ENCODE results near the gene CTSL. TPM values are rescaled to one million over a fixed set of nuclear protein-coding genes. Genes with fewer than 3 reads are reported as not detected.
"Not testable (repeated sequence)": the region's sequence is repeated elsewhere in the genome, so short reads cannot be mapped to it uniquely, and the experiment has no call there.

Gene CTSL
- total RNA-seq, 1 donor from 2014 or later = 35.0 TPM

DNA sequence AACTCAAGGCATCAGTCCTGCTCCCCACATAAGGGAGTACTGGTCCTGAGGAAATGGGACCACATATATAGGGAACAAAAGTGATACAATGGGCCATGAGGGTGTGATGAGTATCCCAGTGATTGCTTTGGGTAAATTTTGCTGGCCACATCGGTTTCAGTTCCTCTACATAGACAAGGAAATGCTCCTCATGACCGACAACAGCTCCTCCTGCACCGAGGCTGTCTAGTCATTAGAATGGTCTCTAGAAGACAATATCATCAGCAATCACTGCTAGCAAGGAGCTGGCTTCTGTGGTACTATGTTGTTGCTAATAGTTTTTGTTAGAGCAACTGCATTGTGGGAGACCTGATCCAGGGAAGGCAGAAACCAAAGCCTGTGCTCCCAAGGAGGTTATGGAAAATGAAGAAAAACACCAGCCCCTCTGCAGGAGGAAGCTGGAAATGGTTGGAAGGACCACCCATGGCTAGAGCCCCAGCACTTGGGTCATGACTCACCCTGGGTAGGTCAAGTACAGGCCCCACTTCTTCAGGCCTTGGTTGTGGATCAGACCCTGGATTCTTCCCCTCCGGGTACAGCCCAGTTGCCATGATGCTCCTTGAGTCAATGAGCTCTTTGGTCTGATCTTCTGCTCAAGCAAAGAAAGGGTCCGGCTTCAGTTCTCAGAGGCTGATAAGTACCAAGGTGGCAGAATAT is 3.4 kb upstream of the CTSL start:
- ATAC-seq = no peak

- no peak for ATAC-seq
Observed at GRCh38 chr9:87725356-87725899, 491 bp upstream of the CTSL start.

DNA sequence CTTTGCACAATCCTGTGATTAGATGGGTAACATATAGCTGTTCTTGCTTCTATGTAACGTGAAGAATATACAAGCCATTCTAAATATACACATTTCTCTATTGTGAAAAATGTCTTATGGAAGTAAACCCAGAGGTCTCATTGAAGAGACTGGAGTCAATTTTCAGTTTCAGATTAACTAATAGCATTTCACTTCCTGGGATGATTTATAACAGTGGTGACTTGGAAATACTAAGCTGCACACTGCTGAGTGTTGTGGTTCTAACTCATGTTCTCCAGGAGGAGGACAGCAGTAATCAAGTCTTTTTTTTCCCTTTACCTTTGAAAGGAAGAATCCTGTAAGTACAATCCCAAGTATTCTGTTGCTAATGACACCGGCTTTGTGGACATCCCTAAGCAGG is 3.3 kb downstream of the CTSL start:
- ATAC-seq = no peak

DNA sequence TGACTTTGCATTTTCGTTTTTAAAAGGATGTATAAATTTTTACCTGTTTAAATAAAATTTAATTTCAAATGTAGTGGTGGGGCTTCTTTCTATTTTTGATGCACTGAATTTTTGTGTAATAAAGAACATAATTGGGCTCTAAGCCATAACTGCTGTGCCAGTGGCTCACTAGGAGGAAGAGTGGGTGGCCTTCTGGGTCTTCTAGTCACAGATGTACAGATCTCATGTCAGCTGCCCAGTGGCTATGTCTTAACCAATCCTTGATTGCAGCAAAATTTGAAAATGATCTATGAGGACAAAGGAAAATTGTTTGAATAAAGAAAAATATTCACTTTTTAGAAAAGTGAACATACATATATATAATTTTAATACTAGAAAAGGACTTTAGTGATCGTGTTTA is 5.4 kb downstream of the CTSL start:
- ATAC-seq = no peak

DNA sequence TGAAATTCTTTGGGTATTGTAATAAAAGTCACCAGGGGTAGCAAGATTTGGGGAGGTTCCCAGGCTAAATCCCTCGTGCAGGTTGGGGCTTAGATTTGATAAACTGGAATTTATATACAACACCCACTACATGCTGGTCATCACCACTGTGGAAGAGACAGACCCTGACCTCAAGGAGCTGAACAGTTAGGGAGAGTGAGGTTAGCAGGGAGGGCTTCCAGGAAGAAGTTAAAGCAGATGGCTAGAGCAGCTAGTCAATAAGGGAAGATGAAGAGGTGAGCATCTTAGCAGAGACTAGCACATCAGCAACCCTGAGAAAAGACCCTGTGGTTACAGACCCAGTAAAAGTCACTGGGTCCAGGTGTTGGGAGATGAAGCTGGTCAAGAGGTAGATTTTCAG is 6.4 kb downstream of the CTSL start:
- no peak for ATAC-seq

DNA sequence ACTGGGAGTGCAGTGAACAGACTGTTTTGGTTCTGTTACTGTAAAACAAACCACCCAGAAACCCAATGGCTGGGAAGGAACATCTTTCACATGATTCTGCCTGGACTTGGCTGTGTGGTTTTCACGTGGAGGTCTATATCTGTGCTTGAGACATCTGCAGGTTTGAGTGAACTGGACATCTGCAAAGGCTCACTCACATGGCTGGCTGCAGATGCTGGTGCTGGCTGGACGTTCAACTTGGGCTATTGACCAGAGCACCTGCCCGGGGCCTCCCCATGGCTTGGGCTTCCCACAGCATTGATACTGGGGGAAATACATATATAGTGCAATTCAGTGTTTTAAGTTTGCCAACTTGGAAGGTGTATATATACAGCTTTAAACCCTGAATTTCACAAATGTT is 6.8 kb downstream of the CTSL start:
- no peak for ATAC-seq

GRCh38 chr9:87733273-87734052 is 7.5 kb downstream of the CTSL start:
- ATAC-seq = no peak

GRCh38 chr9:87734106-87734505 is 8.2 kb downstream of the CTSL start:
- ATAC-seq = no peak

DNA sequence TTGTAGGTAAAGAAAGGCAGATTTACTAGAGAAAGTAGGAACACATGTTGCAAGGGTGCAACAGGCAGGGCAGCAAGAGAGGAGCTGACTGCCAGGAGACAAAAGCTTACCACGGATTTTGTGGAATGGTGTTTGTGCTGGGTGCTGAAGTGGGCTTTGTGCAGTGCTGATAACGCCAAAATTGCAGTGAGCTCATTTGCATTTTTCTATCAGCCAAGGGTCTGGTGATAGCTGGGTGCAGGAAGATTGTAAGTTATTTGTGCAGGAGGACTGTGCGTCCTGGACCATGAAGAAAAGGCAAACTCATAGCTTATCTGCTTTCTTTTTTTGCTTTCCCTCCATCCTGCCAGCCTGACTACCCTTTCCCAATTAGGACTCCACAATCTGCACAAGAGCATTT is 13.6 kb downstream of the CTSL start:
- ATAC-seq = no peak

DNA sequence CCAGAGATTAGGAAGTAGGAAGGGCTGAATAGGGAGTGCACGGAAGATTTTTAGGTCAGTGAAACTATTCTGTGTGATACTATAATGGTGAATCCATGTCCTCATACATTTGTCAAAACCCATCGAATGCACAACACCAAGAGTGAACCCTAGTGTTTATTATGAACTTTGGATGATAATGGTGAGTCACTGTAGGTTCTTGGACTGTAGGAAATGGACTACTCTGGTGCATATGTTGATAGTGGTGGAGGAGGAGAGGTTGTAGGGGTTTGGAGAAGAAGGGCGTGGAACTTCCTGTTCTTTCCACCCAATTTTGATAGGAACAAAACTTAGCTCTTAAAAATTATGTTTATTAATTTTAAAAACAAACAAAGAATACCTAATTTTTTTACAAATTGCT is 14.3 kb downstream of the CTSL start:
- ATAC-seq = no peak

DNA sequence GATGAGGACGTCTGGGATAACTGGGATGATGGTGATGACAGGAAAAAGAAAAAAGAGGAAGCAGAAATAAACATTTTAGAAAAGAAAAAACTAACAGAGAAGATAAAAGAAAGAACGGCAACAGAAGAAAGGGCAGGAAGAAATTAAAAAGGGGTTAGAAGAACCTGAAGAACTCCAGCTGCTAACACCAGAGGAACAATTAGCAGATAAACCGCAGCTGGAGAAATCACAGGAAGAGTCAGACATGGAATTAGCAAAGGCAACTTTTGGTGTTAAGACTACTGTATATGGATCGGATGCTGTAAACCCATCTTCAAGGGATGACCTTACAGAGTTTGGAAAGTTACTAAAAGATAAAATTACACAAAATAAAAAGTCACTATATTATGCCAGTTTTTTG is 15.4 kb downstream of the CTSL start:
- ATAC-seq = no peak

GRCh38 chr9:87741891-87742290 is 16.0 kb downstream of the CTSL start:
- no peak for ATAC-seq

DNA sequence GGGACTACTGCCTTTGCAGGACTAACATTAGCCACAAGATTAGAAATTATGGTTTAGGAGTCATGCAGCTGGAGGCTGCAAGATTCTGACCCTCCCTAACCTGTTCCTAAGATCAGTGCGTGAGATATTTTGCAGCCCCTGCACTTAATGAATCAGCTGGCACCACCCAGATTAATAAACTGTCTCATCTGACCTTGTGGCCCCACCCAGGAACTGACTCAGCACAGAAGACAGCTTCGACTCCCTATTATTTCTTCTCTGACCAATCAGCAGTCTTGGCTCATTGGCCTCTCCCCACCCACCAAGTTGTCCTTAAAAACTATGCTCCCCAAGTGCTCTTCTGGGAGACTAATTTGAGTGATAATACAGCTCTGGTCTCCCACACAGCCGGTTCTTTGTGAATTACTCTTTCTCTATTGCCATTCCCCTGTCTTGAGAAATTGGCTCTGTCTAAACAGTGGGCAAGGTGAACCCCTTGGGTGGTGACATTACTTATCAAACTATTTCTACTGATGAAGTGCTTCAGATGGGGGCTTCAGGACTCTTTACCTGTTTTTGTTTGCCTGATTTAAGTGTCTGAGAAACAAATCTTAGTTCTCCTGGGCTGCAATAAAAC is 17.0 kb downstream of the CTSL start:
- peak; percentile 91 for ATAC-seq

DNA sequence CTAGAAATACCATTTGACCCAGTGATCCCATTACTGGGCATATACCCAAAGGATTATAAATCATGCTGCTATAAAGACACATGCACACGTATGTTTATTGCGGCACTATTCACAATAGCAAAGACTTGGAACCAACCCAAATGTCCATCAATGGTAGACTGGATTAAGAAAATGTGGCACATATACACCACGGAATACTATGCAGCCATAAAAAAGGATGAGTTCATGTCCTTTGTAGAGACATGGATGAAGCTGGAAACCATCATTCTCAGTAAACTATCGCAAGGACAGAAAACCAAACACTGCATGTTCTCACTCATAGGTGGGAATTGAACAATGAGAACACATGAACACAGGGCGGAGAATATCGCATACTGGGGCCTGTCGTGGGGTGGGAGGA is 18.3 kb downstream of the CTSL start:
- not testable (repeated sequence) for ATAC-seq

DNA sequence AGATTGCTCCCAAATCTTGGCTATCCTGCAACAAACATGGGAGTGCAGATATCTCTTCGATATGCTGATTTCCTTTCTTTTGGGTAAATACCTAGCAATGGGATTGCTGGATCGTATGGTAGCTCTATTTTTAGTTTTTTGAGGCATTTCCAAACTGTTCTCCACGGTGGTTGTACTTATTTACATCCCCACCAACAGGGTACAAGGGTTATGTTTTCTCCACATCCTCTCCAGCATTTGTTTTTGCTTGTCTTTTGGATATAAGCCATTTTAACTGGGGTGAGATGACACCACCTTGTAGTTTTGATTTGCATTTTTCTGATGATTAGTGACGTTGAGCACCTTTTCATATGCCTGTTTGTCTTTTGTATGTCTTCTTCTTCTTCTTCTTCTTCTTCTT is 20.3 kb downstream of the CTSL start:
- ATAC-seq = no peak

GRCh38 chr9:87748881-87749280 is 23.0 kb downstream of the CTSL start:
- ATAC-seq = peak; percentile 60

- no peak for ATAC-seq
Observed at GRCh38 chr9:87749335-87750035, 23.6 kb downstream of the CTSL start.

DNA sequence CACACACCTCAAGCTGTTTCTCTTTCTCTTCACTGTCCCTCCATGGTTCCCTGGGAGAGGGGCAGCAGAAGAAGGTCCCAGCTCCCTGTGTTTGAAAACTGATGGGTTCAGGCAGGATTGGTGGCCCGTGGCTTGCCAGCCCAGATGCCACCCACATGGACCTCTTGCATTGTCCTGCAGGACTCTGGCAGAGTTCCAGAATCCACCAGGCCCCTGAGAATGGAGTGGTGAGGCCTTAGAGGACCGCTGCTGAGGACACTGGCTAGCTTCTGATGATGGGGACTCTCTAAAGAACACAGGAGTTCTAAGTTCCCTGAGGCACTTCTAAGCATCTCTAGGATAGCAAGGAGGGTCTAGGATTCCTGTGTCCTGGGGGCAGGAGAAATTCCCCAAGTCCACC is 24.8 kb downstream of the CTSL start:
- ATAC-seq = no peak

- ATAC-seq = no peak
Observed at GRCh38 chr9:87751423-87751822, 25.5 kb downstream of the CTSL start.

DNA sequence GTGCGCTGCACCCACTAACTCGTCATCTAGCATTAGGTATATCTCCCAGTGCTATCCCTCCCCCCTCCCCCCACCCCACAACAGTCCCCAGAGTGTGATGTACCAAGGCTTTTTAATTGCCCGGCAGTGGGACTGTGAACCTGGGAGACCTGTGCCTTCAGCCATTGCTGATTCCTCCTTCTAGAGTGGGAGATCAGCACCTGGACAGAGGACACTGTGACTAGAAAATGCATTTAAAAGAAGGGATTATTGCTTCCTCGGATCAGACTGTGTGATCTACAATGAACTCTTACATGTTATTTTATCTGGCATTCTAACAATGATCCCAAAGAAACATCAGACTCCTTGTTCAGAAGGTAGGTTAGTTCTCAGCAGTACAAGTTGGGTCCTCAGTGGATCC is 25.9 kb downstream of the CTSL start:
- no peak for ATAC-seq

DNA sequence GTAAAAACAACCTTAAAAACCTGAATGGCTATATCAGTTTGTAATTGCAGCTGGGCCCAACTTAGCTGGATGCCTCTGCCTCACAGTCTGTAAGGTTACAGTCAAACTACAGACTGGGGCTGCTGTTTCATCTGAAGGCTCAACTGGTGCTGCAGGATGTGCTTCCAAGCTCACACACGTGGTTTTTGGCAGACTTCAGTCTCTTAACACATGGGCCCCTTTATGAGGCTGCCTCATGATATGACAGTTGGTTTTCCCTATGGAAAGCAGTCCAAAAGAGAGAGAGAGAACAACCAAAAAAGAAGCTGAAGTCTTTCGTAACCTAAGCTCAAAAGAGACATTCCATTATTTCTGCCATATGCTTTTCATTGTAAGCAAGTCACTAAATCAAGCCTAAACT is 27.4 kb downstream of the CTSL start:
- no peak for ATAC-seq

GRCh38 chr9:87758330-87758729 is 32.4 kb downstream of the CTSL start:
- not testable (repeated sequence) for ATAC-seq

GRCh38 chr9:87759980-87760379 is 34.1 kb downstream of the CTSL start:
- not testable (repeated sequence) for ATAC-seq

Measured in esophagus mucosa (tissue), 1 donor.